HepG2 (cell line): ENCODE data around the gene MCAM. TPM values are rescaled to one million over a fixed set of nuclear protein-coding genes. Genes with fewer than 3 reads are reported as not detected.

Experiments used
- ELK4 ChIP-seq: sonication (generic); formaldehyde crosslinking; IDR thresholded peaks from 2 replicates; pipeline ENCODE4 v1.9.0; 2021; ENCODE audit warnings: missing genetic modification reagents, borderline replicate concordance
- KLF11 ChIP-seq: IDR thresholded peaks from 2 replicates; pipeline ENCODE4 v1.6.1; 2016; ENCODE audit warnings: missing compliant biosample characterization
- MLXIP ChIP-seq: sonication (generic); formaldehyde crosslinking; IDR thresholded peaks from 2 replicates; pipeline ENCODE4 v1.9.0; 2021; ENCODE audit warnings: missing genetic modification reagents, borderline replicate concordance
- PRDM15 ChIP-seq: sonication (generic); formaldehyde crosslinking; IDR thresholded peaks from 2 replicates; pipeline ENCODE4 v1.4.0; 2020; ENCODE audit warnings: missing genetic modification reagents
- SIN3B ChIP-seq: fragments of 150-350 bp; IDR thresholded peaks from 2 replicates; pipeline ENCODE4 v1.6.1; 2014; ENCODE audit warnings: low read length
- ZC3H4 ChIP-seq: sonication (generic); formaldehyde crosslinking; IDR thresholded peaks from 2 replicates; pipeline ENCODE4 v1.4.0; 2020; ENCODE audit warnings: missing genetic modification reagents, borderline replicate concordance
- ZNF570 ChIP-seq: sonication (generic); formaldehyde crosslinking; IDR thresholded peaks from 2 replicates; pipeline ENCODE4 v1.4.0; 2020; ENCODE audit warnings: mild to moderate bottlenecking, missing genetic modification reagents, borderline replicate concordance
- ZNF850 ChIP-seq: sonication (generic); formaldehyde crosslinking; conservative IDR thresholded peaks from 2 replicates; pipeline ENCODE4 v1.9.0; 2021; ENCODE audit warnings: mild to moderate bottlenecking, missing genetic modification reagents
- polyA plus RNA-seq, 8 experiments: library from polyadenylated mRNA; depleted of rRNA in 3 of 8; stranded (reverse) in 7 of 8; unstranded in 1 of 8; fragments of >200 nt; fragmentation: Illumina TruSeq in 4 of 8; extraction: Trizol in 4 of 8; gene quantifications; 2 replicates each; pipeline versions ENCODE4 v1.2.1 to v1.2.3, GENCODE V29; 2011 to 2016; ENCODE audit warnings: low read depth in 4 of 8, missing spikeins in 1 of 8, mixed read lengths in 1 of 8; ENCODE audit not compliant: insufficient read depth in 1 of 8
- total RNA-seq, 5 experiments: library from RNA; depleted of rRNA; stranded (reverse); fragments of >200 nt; fragmentation: Illumina TruSeq; extraction: Trizol; gene quantifications; 2 replicates each; pipeline ENCODE4 v1.2.3, GENCODE V29; 2016; ENCODE audit warnings: low read depth in 1 of 5

Gene MCAM
- total and polyA plus RNA-seq, 2 of the 13 experiments (the other 11 are each of a cell fraction or from before 2014, with no cell fraction given) = 12.1 to 15.2 TPM

GRCh38 chr11:119298726-119299125, 18.2 kb downstream of the MCAM start (continued):
- TF ChIP-seq PRDM15 (CRISPR knock-in tag) = no peak
- no peak for TF ChIP-seq KLF11 (CRISPR knock-in tag)
- no peak for TF ChIP-seq ZNF850
- no peak for TF ChIP-seq MLXIP (CRISPR knock-in tag)
- TF ChIP-seq ZNF570 (CRISPR knock-in tag) = no peak
- TF ChIP-seq ELK4 = no peak
- no peak for TF ChIP-seq ZC3H4 (CRISPR knock-in tag)
- no peak for TF ChIP-seq SIN3B
- TF ChIP-seq, all 625 proteins: peak for 0
